Hematopoietic multipotent progenitor cell treated with erythropoietin and hydrocortisone succinate and interleukin-3 and kit ligand, for 8 days (in vitro differentiated cells): ENCODE measurements around the gene MNX1.

Source experiments
- DNase-seq: peaks from one replicate; pipeline ENCODE4 v3.0.0-alpha.2; 2015

MNX1 gene

DNA sequence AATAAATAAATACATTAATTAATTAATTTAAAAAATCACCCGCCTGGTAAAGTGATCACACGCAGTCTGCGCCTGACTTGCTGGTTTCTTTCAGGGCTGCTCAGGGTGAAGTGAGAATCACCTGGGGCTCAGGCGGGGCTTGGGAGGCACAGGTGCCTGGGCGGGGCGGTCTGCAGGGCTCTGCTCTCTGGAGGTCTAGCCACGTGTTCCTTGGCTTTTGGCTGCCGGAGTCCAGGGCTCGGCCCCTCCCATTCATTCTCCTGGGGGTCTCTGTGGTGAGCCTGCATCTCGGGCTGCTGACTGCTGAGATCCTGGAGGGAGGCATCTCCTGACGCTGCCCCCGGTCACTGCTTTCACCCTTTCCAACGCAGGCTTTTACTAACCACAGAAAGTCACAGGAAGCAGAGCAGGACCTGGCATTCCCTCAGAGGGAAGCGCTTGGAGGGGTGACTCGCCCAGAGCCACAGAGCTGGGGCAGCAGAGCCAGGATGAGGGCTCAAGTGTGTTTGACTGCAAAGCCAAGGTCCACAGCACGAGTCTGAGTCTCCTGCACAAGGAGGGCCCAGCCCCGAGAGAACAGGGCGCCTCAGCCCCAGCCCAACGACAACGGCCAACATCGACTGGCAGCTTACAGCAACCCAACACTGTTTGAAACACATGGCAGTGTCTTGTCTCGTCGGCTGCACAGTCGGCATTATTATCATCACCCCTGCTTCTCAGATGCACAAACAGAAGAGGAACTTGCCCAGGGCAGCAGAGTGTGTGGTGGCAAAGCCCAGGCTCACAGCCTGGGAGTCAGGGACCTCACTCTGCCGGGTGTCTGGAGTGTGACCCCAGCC lies 22.4 kb upstream of the MNX1 start:
- DNase-seq = no peak

DNA sequence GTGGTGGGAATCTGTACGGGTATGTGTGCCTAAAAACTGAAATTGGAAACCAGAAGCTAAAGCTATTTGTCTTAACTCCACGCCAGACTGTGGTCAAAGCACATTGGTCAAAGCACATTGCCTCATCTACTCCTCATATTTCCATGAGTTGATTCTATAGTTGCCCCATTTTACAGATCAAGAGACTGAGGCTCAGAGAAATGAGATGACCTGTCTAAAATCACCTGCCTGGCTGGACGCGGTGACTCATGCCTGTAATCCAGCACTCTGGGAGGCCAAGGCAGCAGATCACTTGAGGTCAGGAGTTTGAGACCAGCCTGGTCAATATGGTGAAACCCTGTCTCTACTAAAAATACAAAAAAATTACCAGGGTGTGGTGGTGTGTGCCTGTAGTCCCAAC lies 21.7 kb upstream of the MNX1 start:
- DNase-seq = no peak

DNA sequence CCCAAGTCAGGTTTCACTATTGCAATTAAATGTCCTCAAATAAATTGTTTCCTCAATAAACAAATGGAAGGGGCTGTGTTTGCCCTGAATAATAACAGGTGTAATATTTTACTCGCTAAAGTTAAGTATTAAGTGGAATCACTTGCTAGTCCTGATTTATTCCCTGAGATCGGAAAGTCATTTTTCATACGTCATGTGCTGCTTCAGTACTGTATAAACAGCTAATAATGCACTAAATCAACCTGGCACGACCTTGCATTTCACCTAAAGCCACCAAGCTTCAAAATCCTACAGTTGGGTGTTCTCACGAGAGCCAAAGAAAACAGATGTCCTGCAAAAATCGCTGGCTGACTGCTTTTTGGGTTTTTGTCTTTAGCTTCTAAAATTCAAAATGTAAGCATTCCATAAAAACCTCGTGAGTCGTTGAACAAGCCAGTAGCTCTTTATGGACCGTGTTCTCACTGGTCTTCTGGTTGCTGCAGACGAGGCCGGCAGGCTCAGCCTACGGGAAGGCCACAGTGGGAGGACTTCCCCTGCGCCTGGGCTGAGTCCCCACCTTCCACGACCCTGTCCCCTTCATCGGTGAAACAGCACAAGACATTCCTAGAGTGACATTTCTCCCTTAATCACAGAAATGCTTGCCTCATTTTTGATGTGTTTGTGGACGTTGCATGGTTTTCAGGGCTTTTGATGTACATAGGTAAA lies 17.9 kb upstream of the MNX1 start:
- no peak for DNase-seq

DNA sequence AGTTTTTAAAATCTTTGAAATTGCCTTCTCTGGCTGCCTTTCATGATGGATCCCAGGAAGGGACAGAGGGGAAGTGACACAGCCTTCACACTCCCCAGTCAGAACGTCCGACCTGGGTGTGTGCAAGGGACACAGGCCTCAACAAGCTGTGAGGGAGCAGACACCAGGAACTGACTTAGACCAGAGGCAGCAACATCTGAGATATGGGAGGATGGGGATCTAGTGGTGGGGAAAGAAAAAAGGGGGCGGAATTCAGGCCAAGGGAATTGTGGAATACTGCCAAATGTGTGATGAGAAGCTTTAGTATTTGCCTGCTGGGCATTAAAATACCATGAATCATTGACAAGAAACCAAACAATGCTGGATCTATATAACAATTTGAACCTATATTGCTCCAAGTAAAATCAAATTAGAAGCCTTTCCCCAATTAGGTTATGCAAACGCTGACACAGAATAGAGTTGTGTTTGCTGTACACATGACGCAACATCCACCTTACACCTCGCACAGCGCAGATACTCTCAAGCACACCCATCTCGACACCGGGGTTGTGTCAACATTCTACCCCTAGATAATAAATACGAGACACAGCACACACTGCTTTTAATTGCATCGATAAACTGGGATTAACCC lies 17.2 kb upstream of the MNX1 start:
- no peak for DNase-seq

DNA sequence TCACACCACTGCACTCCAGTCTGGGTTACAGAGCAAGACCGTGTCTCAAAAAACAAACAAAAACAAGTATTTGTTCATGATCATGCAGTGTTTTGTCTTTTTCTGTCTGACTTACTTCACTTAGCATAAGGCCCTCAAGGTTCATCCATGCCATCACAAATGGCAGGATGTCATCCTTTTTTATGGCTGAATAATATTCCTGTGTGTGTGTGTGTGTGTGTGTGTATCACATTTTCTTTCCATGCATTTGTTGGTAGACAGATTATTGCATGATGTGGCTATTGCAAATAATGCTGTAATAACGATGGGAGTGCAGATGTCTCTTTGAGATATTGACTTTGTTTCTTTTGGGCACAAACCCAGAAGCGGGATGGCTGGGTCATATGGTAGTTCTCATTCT lies 14.3 kb upstream of the MNX1 start:
- DNase-seq = no peak

DNA sequence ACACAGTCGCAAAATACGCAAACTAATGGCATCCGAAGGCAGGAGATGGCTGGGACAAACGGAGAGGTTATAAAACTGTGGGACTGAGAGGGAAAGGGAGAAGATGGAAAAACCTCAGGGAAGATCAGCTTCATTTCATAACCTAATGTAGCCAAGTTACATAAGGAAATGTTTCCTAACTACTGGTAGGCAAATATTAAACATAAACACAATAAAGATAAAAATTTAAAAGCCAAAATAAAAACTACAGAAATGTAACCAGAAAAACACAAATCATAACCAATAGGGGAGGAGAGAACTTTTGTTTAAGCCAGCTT lies 13.1 kb upstream of the MNX1 start:
- no peak for DNase-seq

DNA sequence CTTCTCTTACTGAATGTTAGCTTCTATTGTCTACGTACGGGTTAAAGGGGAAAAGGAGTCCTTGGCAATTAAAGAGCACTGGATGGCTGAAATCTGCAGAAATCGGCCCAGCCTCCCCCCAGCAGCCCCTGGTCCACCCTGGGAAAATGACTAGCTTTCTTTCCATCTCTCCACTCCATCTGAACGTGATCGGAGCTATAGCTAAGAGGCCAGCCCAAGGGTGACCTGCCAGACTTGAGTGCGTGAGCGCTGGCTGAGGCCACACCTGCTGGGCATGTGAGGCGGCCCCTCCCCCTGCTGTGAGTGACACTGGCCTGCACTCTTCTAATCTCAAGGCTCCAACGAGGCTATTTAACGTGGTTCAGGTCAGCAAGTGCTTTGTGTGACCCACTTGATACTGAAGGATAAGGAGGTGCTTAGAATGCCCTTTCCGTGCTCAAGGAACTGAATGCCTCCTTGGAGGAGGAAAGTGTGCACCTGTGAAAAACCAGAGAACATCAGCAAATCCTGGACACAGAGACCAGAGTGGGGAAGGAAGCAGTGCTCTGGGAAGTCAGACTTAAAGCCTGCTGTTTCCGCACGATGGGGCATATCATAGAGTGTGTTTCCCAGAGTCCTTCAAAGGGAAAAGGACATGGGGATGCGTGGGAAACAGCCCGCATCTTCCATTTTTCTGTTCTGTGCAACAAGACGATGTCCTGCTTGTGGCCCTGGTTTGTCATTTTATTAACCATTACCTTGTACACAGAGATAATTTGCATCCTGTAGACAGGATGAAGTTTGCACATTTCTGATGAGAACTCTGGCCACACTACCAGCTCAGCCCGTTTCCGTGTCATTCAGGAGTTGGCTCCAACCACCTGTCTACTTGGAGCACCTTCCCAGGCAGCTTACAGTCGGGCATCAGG lies 12.5 kb upstream of the MNX1 start:
- no peak for DNase-seq

DNA sequence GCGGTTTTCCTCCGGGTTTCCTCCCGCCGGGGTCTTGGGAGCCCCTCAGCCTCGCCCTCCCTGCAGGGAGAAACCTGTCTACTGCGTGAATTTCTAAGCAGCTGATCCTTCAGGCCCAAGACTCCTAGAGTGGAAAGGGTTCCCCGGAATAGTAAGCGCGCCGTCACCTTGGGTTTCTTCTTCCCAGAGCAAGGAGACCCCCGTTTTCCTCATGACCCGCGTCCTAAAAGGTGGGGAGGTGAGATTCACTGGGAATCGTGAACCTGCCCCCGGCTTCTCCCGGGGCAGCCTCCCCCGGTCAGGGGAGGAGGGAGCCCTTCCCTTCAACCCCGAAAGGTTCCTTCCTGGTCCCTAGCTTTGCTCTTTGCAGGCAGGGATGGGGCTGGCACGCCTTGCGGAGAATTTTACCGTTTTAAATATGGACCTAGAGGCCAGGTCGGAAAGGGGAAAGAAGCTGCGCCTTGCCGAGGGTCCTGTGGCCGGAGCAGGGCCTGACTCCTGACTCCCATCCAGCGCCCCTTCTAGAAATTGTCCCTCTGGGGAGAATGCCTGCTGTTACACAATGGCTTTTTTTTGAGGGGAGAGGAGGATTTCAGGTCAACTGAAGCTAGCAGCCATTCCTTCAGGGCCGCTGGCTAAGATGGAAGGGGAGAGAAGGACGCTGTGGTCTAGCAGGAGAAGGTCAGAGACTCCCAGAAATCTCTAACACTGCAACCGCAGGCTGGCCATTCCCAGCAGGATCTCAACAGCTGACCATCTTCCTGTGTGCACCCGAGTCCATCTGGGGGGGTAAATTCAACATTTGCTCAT lies 11.6 kb upstream of the MNX1 start:
- no peak for DNase-seq

DNA sequence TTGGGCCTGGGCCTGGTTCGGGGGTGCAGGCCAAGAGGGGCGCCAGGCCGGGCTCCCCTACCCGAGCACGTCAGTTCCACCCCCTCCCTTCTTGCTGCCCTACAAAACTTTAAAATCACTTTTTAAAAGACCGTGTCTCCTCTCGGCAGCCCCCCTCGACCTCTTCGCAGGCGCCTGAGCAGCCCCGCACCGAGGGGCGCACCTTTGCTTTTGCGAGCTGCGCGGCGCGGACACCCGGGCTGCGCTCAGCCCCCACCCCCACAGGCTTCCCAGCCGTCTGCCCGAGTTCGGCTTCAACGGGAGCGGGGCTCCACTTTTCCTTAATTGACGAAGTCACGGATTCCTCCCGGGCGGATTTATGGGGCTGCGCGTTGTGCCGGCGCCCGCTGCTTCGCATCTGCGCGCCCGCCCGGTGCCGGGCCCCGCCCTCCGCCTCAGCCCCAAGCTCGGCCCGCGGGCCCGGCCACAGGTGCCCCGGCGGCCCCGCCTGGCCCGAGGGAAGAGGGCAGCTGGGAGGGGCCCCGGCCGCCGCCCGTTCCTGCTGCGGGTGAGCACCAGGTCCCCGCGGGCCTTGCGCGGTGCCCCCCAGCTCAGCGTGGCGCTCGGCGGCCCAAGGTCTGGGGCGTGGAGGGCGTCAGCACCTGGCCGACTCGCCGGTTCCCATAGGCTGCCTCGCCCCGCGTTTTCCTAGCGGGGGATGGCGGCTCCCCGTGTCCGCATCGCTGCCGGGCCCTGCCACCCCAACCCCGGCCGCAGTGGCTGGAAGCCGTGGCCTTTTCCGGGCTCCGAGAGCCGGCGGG lies 10.8 kb upstream of the MNX1 start:
- DNase-seq = no peak

DNA sequence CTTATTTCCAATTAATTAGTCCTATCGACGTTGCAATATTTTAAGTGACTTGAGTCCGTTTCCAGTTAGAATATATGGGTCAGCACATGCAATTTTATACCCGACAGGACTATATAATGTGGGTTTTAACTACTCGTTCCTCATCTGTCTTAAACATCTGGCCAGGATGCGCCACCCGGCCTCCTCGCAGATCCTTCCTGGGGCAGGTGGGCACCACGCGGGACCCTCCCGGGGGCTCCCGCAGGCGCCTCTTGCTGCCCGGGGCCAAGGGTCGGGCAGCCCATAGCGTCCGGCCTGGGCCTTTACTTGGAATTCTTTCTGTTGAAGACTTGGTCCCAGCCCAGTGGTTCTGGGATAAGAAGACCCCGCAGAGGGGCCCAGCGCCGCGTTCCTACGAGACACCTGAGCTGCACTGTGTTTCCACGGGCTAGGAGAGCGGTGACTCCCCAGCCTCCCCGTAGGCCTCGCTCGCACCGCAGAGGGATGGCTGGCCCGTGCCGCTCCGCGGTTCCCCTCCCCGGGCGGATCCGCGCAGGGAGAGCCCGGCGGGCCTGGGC lies 10.1 kb upstream of the MNX1 start:
- no peak for DNase-seq

DNA sequence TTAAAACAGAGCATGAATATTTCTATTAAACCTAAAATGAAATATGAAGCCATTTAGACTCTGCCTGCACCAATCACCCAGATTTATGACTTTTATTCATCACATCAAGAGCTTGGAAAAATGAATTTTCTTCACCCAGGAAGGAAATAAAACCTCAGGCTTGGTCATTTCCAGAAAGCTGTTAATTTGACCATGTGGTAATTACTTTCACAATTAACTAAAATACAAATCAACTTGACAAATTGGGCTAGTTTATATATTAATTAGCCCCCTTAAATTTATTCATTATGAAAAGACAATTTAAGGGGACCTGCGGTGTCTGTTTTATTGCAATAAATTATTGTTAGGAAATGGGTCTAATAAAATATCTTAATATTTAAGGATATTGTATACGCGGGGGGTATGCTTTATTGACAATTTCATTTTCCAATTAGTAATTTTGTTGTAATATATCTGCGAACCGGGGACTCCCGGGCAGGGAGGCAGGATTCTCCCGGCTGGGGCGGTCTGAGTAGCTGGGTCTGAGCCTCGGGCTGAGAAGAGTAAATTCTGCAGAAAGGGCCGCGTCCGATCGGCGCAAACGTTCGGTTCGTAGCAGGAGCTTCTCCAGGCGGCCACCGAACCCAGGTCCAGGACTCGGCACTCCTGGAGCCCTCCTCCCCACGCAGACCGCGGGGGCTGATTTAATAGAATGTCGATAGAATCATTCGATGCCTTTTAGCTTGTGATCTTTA lies 9.4 kb upstream of the MNX1 start:
- DNase-seq = no peak

DNA sequence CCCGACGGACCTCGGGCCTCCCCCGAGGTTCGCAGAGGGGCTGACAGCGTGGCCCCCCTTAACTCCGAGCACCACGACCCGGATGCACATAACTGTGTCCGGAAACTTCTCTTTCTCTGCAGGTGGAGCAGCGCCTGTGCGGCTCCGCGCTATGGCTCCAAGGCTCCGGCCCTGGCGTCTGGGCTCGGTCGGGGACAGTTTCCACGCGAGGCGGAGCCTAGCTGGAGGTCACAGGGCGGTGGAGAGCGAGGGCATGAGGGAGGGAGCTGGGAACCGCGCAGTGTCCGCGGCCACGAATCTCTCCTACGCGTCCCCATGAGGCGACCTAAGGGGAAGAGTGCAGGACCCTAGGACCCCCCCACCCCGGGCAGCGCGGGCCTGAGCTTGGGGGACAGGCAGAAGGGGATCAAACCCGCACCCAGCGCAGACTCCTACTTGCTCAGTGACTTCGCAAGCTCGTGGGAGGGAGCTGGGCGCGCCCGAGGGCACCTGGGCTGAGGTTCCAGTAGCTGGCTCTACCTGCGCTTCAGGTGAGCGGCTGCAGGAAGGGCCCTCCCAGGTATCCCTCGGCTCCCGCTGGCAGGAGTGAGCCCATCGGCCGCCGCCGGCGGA lies 8.6 kb upstream of the MNX1 start:
- no peak for DNase-seq

DNA sequence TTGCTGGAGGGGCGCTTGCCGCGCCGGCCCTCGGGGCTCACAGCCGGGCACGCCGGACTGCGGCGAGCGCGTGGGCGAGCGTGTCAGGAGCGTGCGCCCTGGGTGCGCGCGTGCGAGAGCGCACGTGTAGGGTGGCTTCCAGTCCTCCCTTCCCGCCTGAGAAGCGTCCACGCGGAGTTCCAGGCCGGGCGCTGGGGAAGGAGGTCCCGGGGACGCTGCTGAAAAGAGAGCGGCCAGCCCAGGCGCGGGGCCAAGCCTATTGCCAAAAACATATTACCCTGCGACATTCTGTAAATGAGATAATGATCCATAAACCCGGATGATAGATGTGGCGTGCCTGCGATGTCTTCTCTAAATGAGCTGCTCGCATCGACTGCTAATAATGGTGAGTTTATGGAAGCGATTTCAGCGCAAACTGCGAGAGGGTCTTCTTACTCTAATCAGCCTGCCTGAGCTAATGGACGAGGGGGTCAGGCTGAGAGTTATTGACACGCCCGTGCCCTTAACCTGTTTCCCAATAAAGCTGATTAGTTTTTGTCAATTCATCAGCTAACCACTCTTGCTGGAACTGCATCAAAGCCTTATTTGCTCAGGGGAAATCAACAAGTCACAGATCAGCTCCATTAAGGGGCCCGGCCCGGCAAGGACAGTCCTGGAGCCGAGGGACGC lies 8.0 kb upstream of the MNX1 start:
- no peak for DNase-seq

DNA sequence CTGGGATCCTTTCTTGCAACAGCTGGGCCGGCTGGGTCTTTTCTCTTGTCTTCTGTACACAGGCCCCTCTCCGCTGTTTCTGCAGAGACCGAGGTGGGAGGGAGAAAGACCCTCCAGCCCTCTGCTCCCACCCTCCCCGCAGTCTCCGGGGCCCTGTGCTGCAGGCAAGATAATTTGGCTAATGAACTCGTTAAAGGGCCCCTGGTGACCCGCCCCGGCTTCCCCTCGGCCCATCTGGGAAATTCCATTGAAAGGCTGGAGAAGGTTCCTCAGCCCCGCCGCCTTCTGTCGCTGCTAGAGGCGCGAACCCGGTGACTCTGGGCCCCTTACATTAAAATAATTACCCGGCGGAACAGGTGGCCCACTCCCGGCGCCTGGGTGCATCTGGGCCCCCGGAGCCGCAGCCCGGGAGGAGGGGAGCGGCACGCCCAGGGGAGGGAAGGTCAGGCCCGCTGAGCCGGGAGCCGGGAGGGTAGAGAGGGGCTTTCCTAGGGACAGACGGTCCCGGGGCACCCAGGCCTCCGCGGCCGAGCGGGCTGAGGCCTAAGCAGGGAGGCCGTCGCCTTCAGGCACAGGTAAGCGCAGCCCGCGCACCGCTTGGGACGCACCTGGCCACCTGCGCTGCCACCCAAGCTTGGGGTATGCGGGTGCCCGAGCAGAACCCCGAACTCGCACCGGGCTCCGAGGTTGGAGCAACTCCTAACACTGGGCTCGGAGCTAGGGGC lies 7.3 kb upstream of the MNX1 start:
- no peak for DNase-seq

DNA sequence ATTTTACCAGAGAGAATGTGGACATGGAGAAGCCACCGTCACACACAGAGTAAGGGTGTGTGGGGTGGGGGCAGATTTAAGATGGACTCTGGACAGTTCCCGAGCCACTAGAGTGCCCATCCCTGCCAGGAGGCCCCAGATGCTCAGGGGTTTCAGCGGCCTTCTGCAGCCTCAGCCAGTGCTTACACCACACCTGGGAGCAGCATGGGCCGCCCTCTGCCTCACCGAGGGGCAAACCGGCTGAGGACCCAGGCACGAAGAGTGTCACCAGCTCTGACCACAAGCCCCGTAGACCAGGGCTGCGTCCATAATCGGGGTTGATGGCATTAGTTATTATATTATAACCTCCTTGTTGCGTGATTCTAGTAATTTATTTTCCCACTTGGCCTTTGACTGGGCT lies 6.7 kb upstream of the MNX1 start:
- DNase-seq = no peak

DNA sequence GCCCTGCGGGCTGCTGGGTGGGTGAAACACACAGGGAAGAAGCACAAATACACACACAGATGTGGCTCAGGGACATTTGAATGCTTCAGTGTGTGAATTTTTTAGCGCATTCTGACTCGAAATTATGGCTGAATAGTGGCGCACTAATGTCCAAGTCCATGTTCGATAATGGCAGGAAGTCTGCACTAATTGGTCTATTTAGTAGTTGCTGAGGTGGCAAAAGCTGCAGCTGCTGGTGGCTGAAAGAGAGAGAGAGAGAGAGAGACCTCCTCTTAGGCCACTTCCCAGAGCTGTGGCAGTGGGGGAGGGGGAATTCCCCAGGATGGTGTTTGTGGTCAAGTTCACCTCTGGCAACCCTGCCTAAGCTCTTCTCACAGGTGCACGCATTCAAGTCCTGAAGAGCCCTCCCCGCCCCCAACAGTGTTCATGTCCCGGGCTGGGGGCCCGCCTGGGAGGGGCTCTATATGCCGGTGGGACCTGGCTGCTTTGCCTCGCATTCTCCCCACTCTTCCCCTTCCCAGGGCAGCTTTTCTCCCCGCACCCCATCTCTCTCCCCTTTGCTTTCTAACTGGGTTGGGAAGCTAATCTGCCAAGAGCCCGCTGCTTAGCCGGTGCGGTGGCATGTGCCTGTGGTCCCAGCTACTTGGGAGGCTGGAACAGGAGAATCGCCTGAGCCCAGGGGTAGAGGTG lies 6.0 kb upstream of the MNX1 start:
- DNase-seq = no peak

DNA sequence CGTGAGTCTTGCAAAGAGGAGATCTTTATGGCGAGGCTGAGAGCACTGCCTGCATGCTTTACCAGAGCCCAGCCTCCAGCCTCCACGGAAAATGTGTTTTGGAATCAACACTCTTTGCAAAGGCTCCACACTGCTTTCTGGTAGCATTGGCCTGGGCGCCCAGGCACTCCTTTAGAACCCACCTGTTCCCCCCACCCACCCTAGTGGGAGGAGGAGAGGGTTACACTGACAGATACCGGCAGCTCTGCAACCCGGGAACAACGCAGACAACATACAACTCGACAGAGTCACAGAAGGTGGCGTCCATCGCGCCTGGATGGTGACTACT lies 5.5 kb upstream of the MNX1 start:
- DNase-seq = no peak
